ENCODE data around the gene CSH1.

- TF ChIP-seq, protein P1, sequence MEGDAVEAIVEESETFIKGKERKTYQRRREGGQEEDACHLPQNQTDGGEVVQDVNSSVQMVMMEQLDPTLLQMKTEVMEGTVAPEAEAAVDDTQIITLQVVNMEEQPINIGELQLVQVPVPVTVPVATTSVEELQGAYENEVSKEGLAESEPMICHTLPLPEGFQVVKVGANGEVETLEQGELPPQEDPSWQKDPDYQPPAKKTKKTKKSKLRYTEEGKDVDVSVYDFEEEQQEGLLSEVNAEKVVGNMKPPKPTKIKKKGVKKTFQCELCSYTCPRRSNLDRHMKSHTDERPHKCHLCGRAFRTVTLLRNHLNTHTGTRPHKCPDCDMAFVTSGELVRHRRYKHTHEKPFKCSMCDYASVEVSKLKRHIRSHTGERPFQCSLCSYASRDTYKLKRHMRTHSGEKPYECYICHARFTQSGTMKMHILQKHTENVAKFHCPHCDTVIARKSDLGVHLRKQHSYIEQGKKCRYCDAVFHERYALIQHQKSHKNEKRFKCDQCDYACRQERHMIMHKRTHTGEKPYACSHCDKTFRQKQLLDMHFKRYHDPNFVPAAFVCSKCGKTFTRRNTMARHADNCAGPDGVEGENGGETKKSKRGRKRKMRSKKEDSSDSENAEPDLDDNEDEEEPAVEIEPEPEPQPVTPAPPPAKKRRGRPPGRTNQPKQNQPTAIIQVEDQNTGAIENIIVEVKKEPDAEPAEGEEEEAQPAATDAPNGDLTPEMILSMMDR (tag by site-specific recombination; IDR thresholded peaks at IDR 0.05), result no peak
- TF ChIP-seq ZNF184 (tag by site-specific recombination; IDR thresholded peaks at IDR 0.05), result no peak
Measured at GRCh38 chr17:63853260-63853659, 43.1 kb downstream of the CSH1 start.

All from HEK293 (cell line).